ENCODE measurements around the gene KIF5A. TPM values are rescaled to one million over a fixed set of nuclear protein-coding genes. Genes with fewer than 3 reads are reported as not detected.

Gene KIF5A
- total and polyA plus RNA-seq, 2 of the 13 experiments (the other 11 are each of a cell fraction or from before 2014, with no cell fraction given): 1.6 to 11.9 TPM

DNA sequence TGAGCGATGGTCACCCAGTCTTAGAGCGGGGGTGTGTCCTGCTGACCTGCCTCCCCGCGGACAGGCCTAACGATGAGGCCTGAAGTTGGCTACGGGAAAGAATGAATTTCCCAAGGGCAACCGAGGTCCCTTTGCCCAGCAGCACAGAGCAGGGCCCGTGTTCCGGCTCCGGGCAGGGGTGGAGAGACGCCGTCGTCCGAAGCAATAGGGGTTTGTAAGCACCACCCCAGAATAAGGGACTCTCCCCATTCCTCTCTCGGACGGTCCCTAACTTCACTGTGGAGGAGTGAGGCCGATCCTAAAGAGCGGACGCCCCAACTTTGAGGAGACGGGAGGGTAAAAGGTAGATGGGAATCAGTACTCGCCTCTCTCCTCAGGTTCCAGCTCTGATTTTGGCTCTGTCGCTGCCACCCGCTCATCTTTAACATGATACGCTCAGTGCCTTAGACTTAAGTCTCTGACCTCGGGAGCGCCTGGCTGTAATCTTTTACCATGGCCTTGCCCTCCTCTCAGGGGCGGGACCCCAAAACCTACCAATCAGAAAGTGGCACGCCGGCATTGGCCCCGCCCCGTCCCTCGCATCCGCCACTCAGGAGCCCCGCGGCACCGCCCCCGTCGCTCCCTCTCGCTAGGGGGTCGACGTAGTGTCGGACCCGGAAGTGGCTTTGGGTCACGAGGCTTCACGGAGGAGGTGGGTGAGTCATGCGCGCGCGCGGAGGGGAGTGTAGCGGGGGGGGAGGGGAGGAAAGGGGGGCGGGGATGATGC lies 29.6 kb upstream of the KIF5A start, which contains the start of gene DDIT3 (continued):
- TF ChIP-seq NFYB (CRISPR knock-in tag; IDR thresholded peaks at IDR 0.05) (peak; percentile 89), ZNF746 (CRISPR knock-in tag; IDR thresholded peaks at IDR 0.05) (peak; percentile 19; the same call in 1 of the 2 replicates), U2AF2 (IDR thresholded peaks at IDR 0.05; ENCODE audit: low read depth, low read length) (0 out of 2 replicates have a peak, but pooled peaks have one; percentile 49), NRL (CRISPR knock-in tag; IDR thresholded peaks at IDR 0.05; ENCODE audit: borderline replicate concordance) (peak; percentile 65; the same call in 1 of the 2 replicates), KLF13 (CRISPR knock-in tag; IDR thresholded peaks at IDR 0.05) (no peak), ERF (CRISPR knock-in tag; IDR thresholded peaks at IDR 0.05) (peak; percentile 36; the same call in 1 of the 2 replicates), PHB2 (IDR thresholded peaks at IDR 0.05; ENCODE audit: partially characterized antibody) (no peak), SSRP1 (CRISPR knock-in tag; IDR thresholded peaks at IDR 0.05) (no peak), PAWR (CRISPR knock-in tag; IDR thresholded peaks at IDR 0.05; ENCODE audit: borderline replicate concordance) (0 out of 2 replicates have a peak, but pooled peaks have one; percentile 77), LBX2 (CRISPR knock-in tag; IDR thresholded peaks at IDR 0.05; ENCODE audit: borderline replicate concordance) (no peak), GZF1 (CRISPR knock-in tag; IDR thresholded peaks at IDR 0.05) (0 out of 2 replicates have a peak, but pooled peaks have one; percentile 14), ZNF790 (CRISPR knock-in tag; IDR thresholded peaks at IDR 0.05; ENCODE audit: borderline replicate concordance) (no peak; the same call in 1 of the 2 replicates), MED13 (CRISPR knock-in tag; IDR thresholded peaks at IDR 0.05) (0 out of 2 replicates have a peak, but pooled peaks have one; percentile 67), ESRRA (CRISPR knock-in tag; IDR thresholded peaks at IDR 0.05; ENCODE audit: low read depth) (peak; percentile 74; the same call in 1 of the 2 replicates), EP300 (IDR thresholded peaks at IDR 0.05; ENCODE audit: low read depth in 2 of 2, low read length in 2 of 2) (peak in 1 of 2 experiments; percentile 38; a peak in 2 of 4 replicates), EP300 (CRISPR knock-in tag; IDR thresholded peaks at IDR 0.05; ENCODE audit: borderline replicate concordance) (no peak), POLR2A (IDR thresholded peaks at IDR 0.05; ENCODE audit: insufficient read depth in 1 of 2, low read depth in 2 of 2, low read length in 2 of 2) (peak; percentile 98 to 100), ZNF556 (CRISPR knock-in tag; IDR thresholded peaks at IDR 0.05; ENCODE audit: borderline replicate concordance) (peak; percentile 67; the same call in 1 of the 2 replicates), ZNF547 (CRISPR knock-in tag; IDR thresholded peaks at IDR 0.05) (peak; percentile 91), ZNF121 (CRISPR knock-in tag; IDR thresholded peaks at IDR 0.05) (no peak), RNF2 (conservative IDR thresholded peaks at IDR 0.05; ENCODE audit: low read depth) (no peak), NCOA1 (CRISPR knock-in tag; IDR thresholded peaks at IDR 0.05) (peak; percentile 54), HNRNPK (IDR thresholded peaks at IDR 0.05; ENCODE audit: low read depth, low read length, poor library complexity, severe bottlenecking) (peak; percentile 89), ZFP62 (CRISPR knock-in tag; IDR thresholded peaks at IDR 0.05) (no peak), ZSCAN9 (CRISPR knock-in tag; IDR thresholded peaks at IDR 0.05; ENCODE audit: borderline replicate concordance) (peak; percentile 58; the same call in 1 of the 2 replicates), MIER3 (CRISPR knock-in tag; IDR thresholded peaks at IDR 0.05; ENCODE audit: borderline replicate concordance) (0 out of 2 replicates have a peak, but pooled peaks have one; percentile 14), ZBTB20 (CRISPR knock-in tag; IDR thresholded peaks at IDR 0.05; ENCODE audit: borderline replicate concordance, low read depth) (peak; percentile 50; the same call in 1 of the 2 replicates)
- TF ChIP-seq, protein P1, sequence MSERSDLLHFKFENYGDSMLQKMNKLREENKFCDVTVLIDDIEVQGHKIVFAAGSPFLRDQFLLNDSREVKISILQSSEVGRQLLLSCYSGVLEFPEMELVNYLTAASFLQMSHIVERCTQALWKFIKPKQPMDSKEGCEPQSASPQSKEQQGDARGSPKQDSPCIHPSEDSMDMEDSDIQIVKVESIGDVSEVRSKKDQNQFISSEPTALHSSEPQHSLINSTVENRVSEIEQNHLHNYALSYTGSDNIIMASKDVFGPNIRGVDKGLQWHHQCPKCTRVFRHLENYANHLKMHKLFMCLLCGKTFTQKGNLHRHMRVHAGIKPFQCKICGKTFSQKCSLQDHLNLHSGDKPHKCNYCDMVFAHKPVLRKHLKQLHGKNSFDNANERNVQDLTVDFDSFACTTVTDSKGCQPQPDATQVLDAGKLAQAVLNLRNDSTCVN (CRISPR knock-in tag; IDR thresholded peaks at IDR 0.05; ENCODE audit: borderline replicate concordance): 0 out of 2 replicates have a peak, but pooled peaks have one; percentile 30
- TF ChIP-seq, protein P2, sequence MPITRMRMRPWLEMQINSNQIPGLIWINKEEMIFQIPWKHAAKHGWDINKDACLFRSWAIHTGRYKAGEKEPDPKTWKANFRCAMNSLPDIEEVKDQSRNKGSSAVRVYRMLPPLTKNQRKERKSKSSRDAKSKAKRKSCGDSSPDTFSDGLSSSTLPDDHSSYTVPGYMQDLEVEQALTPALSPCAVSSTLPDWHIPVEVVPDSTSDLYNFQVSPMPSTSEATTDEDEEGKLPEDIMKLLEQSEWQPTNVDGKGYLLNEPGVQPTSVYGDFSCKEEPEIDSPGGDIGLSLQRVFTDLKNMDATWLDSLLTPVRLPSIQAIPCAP (CRISPR knock-in tag; IDR thresholded peaks at IDR 0.05; ENCODE audit: low read depth): 0 out of 2 replicates have a peak, but pooled peaks have one; percentile 71
